HepG2 (cell line): Measurements from ENCODE around the gene LAMA5. TPM values are rescaled to one million over a fixed set of nuclear protein-coding genes. Genes with fewer than 3 reads are reported as not detected.

Source experiments
- BHLHE40 ChIP-seq: IDR thresholded peaks from 2 replicates; pipeline ENCODE4 v1.6.1; 2011; ENCODE audit warnings: low read length, improper control_type of control experiment
- HOXA9 ChIP-seq: sonication (generic); formaldehyde crosslinking; IDR thresholded peaks from 2 replicates; pipeline ENCODE4 v1.8.1; 2022; ENCODE audit warnings: missing genetic modification reagents, mild to moderate bottlenecking, moderate library complexity, borderline replicate concordance
- MAFF ChIP-seq: IDR thresholded peaks from 2 replicates; pipeline ENCODE4 v1.6.1; 2011; ENCODE audit warnings: low read depth, low read length, improper control_type of control experiment
- ZFP90 ChIP-seq: sonication (generic); formaldehyde crosslinking; IDR thresholded peaks from 2 replicates; pipeline ENCODE4 v1.8.0; 2022; ENCODE audit warnings: missing genetic modification reagents, mild to moderate bottlenecking, inconsistent platforms, borderline replicate concordance
- ZNF331 ChIP-seq: sonication (generic); formaldehyde crosslinking; IDR thresholded peaks from 2 replicates; pipeline ENCODE4 v1.4.0; 2020; ENCODE audit warnings: missing genetic modification reagents
- polyA plus RNA-seq, 8 experiments: library from polyadenylated mRNA; depleted of rRNA in 3 of 8; stranded (reverse) in 7 of 8; unstranded in 1 of 8; fragments of >200 nt; fragmentation: Illumina TruSeq in 4 of 8; extraction: Trizol in 4 of 8; gene quantifications; 2 replicates each; pipeline versions ENCODE4 v1.2.1 to v1.2.3, GENCODE V29; 2011 to 2016; ENCODE audit warnings: low read depth in 4 of 8, missing spikeins in 1 of 8, mixed read lengths in 1 of 8; ENCODE audit not compliant: insufficient read depth in 1 of 8
- total RNA-seq, 5 experiments: library from RNA; depleted of rRNA; stranded (reverse); fragments of >200 nt; fragmentation: Illumina TruSeq; extraction: Trizol; gene quantifications; 2 replicates each; pipeline ENCODE4 v1.2.3, GENCODE V29; 2016; ENCODE audit warnings: low read depth in 1 of 5
- TF ChIP-seq, protein P1 (sequence below): sonication (generic); formaldehyde crosslinking; IDR thresholded peaks from 2 replicates; pipeline ENCODE4 v1.4.0; 2020; ENCODE audit warnings: missing genetic modification reagents, mild to moderate bottlenecking, borderline replicate concordance
- TF ChIP-seq, protein P2 (sequence below): sonication (generic); formaldehyde crosslinking; IDR thresholded peaks from 2 replicates; pipeline ENCODE4 v1.5.1; 2020; ENCODE audit warnings: mild to moderate bottlenecking, moderate library complexity, missing genetic modification reagents
- TF ChIP-seq, protein P3 (sequence below): IDR thresholded peaks from 2 replicates; pipeline ENCODE4 v1.6.1; 2016; ENCODE audit warnings: missing compliant biosample characterization, missing genetic modification reagents, borderline replicate concordance
- TF ChIP-seq, protein P4 (sequence below): sonication (generic); formaldehyde crosslinking; IDR thresholded peaks from 2 replicates; pipeline ENCODE4 v1.9.0; 2022; ENCODE audit warnings: missing genetic modification reagents, mild to moderate bottlenecking, borderline replicate concordance
- TF ChIP-seq, protein P5 (sequence below): sonication (generic); formaldehyde crosslinking; IDR thresholded peaks from 2 replicates; pipeline ENCODE4 v1.4.0; 2020; ENCODE audit warnings: missing genetic modification reagents

The LAMA5 gene
- total and polyA plus RNA-seq, 2 of the 13 experiments (the other 11 are each of a cell fraction or from before 2014, with no cell fraction given): 21.0 to 44.7 TPM

DNA sequence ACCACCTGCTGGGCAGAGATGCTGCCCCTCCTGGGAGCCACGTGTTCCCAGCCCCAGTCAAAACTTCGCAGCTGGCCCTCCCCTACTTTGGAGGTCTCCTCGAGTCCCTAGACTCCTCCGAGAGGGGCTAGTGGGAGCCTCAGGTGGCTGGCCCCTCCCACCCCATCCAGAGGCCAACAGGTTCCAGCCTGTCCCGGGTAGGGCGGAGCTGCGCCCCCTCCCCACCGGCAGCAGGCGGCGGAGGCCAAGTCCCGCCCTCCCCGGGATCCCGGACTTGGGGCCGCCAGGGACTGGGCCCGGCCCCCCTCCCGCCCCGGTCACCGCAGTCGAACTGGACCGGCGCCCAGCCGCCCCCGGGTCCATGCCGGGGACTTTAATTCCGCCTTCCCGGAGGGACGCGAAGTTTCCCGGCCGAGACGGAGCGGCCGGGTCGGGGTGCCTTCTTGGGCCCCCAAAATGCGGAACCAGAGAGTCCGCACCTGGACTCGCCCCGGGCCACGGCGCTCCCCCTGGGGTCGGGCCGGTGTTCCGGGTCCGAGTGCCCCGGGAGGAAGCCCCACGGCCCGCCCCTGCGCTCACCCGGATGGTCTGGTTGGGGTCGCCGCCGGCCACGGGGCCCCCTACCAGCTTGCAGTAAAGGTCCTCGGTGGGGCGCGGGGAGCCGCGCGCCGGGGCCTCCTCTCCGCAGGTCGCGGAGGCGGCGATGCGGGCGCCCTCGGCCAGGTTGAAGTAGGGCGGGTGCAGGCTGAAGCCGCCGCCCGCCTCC lies 559 bp downstream of the LAMA5 start (continued):
- TF ChIP-seq, protein P1, sequence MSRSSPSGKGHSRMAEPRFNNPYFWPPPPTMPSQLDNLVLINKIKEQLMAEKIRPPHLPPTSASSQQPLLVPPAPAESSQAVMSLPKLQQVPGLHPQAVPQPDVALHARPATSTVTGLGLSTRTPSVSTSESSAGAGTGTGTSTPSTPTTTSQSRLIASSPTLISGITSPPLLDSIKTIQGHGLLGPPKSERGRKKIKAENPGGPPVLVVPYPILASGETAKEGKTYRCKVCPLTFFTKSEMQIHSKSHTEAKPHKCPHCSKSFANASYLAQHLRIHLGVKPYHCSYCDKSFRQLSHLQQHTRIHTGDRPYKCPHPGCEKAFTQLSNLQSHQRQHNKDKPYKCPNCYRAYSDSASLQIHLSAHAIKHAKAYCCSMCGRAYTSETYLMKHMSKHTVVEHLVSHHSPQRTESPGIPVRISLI: no peak
- no peak for TF ChIP-seq ZNF331 (CRISPR knock-in tag)
- no peak for TF ChIP-seq BHLHE40
- TF ChIP-seq ZFP90 (CRISPR knock-in tag): peak; percentile 92; the same call in 1 of the 2 replicates
- TF ChIP-seq, protein P2, sequence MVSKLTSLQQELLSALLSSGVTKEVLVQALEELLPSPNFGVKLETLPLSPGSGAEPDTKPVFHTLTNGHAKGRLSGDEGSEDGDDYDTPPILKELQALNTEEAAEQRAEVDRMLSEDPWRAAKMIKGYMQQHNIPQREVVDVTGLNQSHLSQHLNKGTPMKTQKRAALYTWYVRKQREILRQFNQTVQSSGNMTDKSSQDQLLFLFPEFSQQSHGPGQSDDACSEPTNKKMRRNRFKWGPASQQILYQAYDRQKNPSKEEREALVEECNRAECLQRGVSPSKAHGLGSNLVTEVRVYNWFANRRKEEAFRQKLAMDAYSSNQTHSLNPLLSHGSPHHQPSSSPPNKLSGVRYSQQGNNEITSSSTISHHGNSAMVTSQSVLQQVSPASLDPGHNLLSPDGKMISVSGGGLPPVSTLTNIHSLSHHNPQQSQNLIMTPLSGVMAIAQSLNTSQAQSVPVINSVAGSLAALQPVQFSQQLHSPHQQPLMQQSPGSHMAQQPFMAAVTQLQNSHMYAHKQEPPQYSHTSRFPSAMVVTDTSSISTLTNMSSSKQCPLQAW (CRISPR knock-in tag): no peak; the same call in 1 of the 2 replicates
- TF ChIP-seq MAFF: no peak
- TF ChIP-seq, protein P3, sequence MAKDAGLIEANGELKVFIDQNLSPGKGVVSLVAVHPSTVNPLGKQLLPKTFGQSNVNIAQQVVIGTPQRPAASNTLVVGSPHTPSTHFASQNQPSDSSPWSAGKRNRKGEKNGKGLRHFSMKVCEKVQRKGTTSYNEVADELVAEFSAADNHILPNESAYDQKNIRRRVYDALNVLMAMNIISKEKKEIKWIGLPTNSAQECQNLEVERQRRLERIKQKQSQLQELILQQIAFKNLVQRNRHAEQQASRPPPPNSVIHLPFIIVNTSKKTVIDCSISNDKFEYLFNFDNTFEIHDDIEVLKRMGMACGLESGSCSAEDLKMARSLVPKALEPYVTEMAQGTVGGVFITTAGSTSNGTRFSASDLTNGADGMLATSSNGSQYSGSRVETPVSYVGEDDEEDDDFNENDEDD (CRISPR knock-in tag): peak; percentile 28; the same call in 1 of the 2 replicates
- TF ChIP-seq, protein P4, sequence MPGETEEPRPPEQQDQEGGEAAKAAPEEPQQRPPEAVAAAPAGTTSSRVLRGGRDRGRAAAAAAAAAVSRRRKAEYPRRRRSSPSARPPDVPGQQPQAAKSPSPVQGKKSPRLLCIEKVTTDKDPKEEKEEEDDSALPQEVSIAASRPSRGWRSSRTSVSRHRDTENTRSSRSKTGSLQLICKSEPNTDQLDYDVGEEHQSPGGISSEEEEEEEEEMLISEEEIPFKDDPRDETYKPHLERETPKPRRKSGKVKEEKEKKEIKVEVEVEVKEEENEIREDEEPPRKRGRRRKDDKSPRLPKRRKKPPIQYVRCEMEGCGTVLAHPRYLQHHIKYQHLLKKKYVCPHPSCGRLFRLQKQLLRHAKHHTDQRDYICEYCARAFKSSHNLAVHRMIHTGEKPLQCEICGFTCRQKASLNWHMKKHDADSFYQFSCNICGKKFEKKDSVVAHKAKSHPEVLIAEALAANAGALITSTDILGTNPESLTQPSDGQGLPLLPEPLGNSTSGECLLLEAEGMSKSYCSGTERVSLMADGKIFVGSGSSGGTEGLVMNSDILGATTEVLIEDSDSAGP (CRISPR knock-in tag): no peak; the same call in 1 of the 2 replicates
- TF ChIP-seq, protein P5, sequence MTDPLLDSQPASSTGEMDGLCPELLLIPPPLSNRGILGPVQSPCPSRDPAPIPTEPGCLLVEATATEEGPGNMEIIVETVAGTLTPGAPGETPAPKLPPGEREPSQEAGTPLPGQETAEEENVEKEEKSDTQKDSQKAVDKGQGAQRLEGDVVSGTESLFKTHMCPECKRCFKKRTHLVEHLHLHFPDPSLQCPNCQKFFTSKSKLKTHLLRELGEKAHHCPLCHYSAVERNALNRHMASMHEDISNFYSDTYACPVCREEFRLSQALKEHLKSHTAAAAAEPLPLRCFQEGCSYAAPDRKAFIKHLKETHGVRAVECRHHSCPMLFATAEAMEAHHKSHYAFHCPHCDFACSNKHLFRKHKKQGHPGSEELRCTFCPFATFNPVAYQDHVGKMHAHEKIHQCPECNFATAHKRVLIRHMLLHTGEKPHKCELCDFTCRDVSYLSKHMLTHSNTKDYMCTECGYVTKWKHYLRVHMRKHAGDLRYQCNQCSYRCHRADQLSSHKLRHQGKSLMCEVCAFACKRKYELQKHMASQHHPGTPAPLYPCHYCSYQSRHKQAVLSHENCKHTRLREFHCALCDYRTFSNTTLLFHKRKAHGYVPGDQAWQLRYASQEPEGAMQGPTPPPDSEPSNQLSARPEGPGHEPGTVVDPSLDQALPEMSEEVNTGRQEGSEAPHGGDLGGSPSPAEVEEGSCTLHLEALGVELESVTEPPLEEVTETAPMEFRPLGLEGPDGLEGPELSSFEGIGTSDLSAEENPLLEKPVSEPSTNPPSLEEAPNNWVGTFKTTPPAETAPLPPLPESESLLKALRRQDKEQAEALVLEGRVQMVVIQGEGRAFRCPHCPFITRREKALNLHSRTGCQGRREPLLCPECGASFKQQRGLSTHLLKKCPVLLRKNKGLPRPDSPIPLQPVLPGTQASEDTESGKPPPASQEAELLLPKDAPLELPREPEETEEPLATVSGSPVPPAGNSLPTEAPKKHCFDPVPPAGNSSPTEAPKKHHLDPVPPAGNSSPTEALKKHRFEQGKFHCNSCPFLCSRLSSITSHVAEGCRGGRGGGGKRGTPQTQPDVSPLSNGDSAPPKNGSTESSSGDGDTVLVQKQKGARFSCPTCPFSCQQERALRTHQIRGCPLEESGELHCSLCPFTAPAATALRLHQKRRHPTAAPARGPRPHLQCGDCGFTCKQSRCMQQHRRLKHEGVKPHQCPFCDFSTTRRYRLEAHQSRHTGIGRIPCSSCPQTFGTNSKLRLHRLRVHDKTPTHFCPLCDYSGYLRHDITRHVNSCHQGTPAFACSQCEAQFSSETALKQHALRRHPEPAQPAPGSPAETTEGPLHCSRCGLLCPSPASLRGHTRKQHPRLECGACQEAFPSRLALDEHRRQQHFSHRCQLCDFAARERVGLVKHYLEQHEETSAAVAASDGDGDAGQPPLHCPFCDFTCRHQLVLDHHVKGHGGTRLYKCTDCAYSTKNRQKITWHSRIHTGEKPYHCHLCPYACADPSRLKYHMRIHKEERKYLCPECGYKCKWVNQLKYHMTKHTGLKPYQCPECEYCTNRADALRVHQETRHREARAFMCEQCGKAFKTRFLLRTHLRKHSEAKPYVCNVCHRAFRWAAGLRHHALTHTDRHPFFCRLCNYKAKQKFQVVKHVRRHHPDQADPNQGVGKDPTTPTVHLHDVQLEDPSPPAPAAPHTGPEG: no peak
- no peak for TF ChIP-seq HOXA9
